KMS-11 (cell line): ENCODE data around the gene CTSO.

Experiments
- H2AFZ ChIP-seq: fragments of 200-600 bp; sonication (generic); 2 replicates; pipeline ENCODE4 v1.6.1; 2016; ENCODE audit warnings: antibody characterized with exemption, mixed run types, low read depth
- H3K27ac ChIP-seq: fragments of 200-600 bp; sonication (generic); 2 replicates; pipeline ENCODE4 v1.6.1; 2016; ENCODE audit warnings: mild to moderate bottlenecking, mixed run types
- H3K27me3 ChIP-seq: fragments of 200-600 bp; sonication (generic); 2 replicates; pipeline ENCODE4 v1.6.1; 2017; ENCODE audit warnings: mild to moderate bottlenecking, low read depth, mixed run types, moderate library complexity; ENCODE audit not compliant: insufficient read depth
- H3K36me3 ChIP-seq: fragments of 200-600 bp; sonication (generic); 2 replicates; pipeline ENCODE4 v1.6.1; 2017; ENCODE audit warnings: mild to moderate bottlenecking, mixed run types; ENCODE audit not compliant: insufficient read depth
- H3K4me1 ChIP-seq: fragments of 200-600 bp; sonication (generic); 2 replicates; pipeline ENCODE4 v1.6.1; 2016; ENCODE audit warnings: mild to moderate bottlenecking, low read depth, mixed run types; ENCODE audit not compliant: poor library complexity, severe bottlenecking
- H3K4me2 ChIP-seq: fragments of 200-600 bp; sonication (generic); 2 replicates; pipeline ENCODE4 v1.7.0; 2016; ENCODE audit warnings: mild to moderate bottlenecking, mixed run types
- H3K4me3 ChIP-seq: fragments of 200-600 bp; sonication (generic); IDR thresholded peaks from 2 replicates; pipeline ENCODE4 v1.6.1; 2017; ENCODE audit warnings: low read depth, low read length, mixed read lengths; ENCODE audit not compliant: insufficient read depth
- H3K79me2 ChIP-seq: fragments of 200-600 bp; sonication (generic); 2 replicates; pipeline ENCODE4 v1.6.1; 2016; ENCODE audit warnings: low read depth, mixed run types; ENCODE audit not compliant: insufficient read depth
- H3K9ac ChIP-seq: fragments of 200-600 bp; sonication (generic); 2 replicates; pipeline ENCODE4 v1.6.1; 2016; ENCODE audit warnings: mild to moderate bottlenecking, mixed run types
- H4K20me1 ChIP-seq: fragments of 200-600 bp; sonication (generic); 2 replicates; pipeline ENCODE4 v1.6.1; 2016; ENCODE audit warnings: mild to moderate bottlenecking, mixed run types; ENCODE audit not compliant: insufficient read depth
- TF ChIP-seq, protein P1 (sequence below): fragments of 200-600 bp; sonication (generic); conservative IDR thresholded peaks from 2 replicates; pipeline ENCODE4 v1.6.1; 2017; ENCODE audit warnings: low read depth, mild to moderate bottlenecking, antibody characterized with exemption, low read length, moderate library complexity, mixed read lengths

CTSO gene

GRCh38 chr4:155883895-155884294, 69.8 kb downstream of the CTSO start:
- no peak overlapping the region for H2AFZ ChIP-seq
- no peak overlapping the region for H3K9ac ChIP-seq
- no peak overlapping the region for H3K4me2 ChIP-seq
- no peaks in the 10 kb centered on the region for H3K36me3 ChIP-seq
- H3K27me3 ChIP-seq, result no peaks in the 10 kb centered on the region
- peaks cover 12% of the 10 kb centered on the region for H3K4me1 ChIP-seq
- no peaks in the 10 kb centered on the region for H3K79me2 ChIP-seq
- no peak overlapping the region for H3K27ac ChIP-seq
- TF ChIP-seq, protein P1, sequence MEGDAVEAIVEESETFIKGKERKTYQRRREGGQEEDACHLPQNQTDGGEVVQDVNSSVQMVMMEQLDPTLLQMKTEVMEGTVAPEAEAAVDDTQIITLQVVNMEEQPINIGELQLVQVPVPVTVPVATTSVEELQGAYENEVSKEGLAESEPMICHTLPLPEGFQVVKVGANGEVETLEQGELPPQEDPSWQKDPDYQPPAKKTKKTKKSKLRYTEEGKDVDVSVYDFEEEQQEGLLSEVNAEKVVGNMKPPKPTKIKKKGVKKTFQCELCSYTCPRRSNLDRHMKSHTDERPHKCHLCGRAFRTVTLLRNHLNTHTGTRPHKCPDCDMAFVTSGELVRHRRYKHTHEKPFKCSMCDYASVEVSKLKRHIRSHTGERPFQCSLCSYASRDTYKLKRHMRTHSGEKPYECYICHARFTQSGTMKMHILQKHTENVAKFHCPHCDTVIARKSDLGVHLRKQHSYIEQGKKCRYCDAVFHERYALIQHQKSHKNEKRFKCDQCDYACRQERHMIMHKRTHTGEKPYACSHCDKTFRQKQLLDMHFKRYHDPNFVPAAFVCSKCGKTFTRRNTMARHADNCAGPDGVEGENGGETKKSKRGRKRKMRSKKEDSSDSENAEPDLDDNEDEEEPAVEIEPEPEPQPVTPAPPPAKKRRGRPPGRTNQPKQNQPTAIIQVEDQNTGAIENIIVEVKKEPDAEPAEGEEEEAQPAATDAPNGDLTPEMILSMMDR, result no peak
- H3K4me3 ChIP-seq, result no peak overlapping the region
- no peaks in the 10 kb centered on the region for H4K20me1 ChIP-seq

DNA sequence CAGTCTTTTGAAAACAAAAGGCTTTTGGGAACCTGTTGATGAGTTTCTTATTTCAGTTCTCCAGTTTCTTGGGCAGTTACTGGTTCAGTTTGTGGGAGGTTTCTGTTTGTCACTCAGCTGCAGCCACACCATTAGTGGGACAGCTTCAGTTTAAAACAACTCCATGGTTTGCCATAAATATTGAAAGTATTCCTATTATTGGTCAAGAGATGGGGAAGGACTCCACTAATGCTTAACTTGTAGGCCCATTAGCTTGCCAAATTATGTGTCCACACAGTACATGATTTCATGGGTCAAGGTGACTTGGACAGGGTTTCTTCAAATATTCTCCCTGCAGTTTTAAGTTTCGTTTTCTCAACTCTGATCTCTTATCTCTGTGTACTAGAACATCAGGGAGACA, 72.1 kb downstream of the CTSO start:
- no peak overlapping the region for H3K9ac ChIP-seq
- H3K27me3 ChIP-seq, result no peaks in the 10 kb centered on the region
- H3K4me2 ChIP-seq, result peak overlapping the region; percentile 34; the same call in 1 of the 2 replicates
- peaks cover 12% of the 10 kb centered on the region for H3K4me1 ChIP-seq
- peak overlapping the region; percentile 39; the same call in 1 of the 2 replicates for H3K27ac ChIP-seq
- no peaks in the 10 kb centered on the region for H4K20me1 ChIP-seq
- H3K4me3 ChIP-seq, result no peak overlapping the region
- no peak overlapping the region for H2AFZ ChIP-seq
- TF ChIP-seq, protein P1, result no peak
- no peaks in the 10 kb centered on the region for H3K36me3 ChIP-seq
- H3K79me2 ChIP-seq, result no peaks in the 10 kb centered on the region

DNA sequence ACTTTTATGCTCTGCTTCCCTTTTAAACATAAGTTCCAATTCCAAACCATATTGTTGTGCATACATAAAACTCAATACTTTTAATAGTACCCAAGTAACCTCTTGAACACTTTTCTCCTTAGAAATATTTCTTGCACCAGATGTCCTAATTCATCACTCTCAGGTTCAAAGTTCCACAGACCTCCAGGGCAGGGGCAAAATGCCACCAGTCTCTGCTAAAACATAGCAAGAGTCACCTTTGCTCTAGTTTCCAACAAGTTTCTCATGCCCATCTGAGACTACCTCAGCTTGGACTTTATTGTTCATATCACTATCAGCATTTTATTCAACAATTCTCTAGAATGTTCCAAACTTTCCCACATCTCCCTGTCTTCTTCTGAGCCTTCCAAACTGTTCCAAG, 73.9 kb downstream of the CTSO start:
- no peak overlapping the region for H3K27ac ChIP-seq
- H3K4me3 ChIP-seq, result no peak overlapping the region
- no peak overlapping the region for H3K9ac ChIP-seq
- peaks cover 12% of the 10 kb centered on the region for H3K4me1 ChIP-seq
- H3K79me2 ChIP-seq, result no peaks in the 10 kb centered on the region
- no peak overlapping the region for H3K4me2 ChIP-seq
- H3K36me3 ChIP-seq, result no peaks in the 10 kb centered on the region
- H3K27me3 ChIP-seq, result no peaks in the 10 kb centered on the region
- no peaks in the 10 kb centered on the region for H4K20me1 ChIP-seq
- TF ChIP-seq, protein P1, result no peak
- no peak overlapping the region for H2AFZ ChIP-seq

- H3K9ac ChIP-seq, result no peak overlapping the region
Observed at GRCh38 chr4:155878611-155879010, 75.1 kb downstream of the CTSO start.

More at GRCh38 chr4:155878611-155879010, 75.1 kb downstream of the CTSO start:
- Histone ChIP-seq H3K4me3 (no peak overlapping the region), H3K4me1 (peaks cover 12% of the 10 kb centered on the region), H3K27me3 (no peaks in the 10 kb centered on the region), H3K79me2 (no peaks in the 10 kb centered on the region), H3K4me2 (no peak overlapping the region), H4K20me1 (no peaks in the 10 kb centered on the region), H2AFZ (no peak overlapping the region), H3K27ac (no peak overlapping the region), H3K36me3 (no peaks in the 10 kb centered on the region)
- TF ChIP-seq, protein P1, result no peak
